Suprapubic skin (tissue), 4 donors: ENCODE results near the gene ZFR2. TPM values are rescaled to one million over a fixed set of nuclear protein-coding genes. Genes with fewer than 3 reads are reported as not detected.
A peak's percentile ranks its signal among the peaks of the same experiment; 100 is the strongest.

Experiments
- DNase-seq, 2 donors: peaks; one replicate each; pipeline ENCODE4 v3.0.0-alpha.2; 2019; ENCODE audit warnings: low spot score in 2 of 2
- H3K27ac ChIP-seq: fragments of 200-600 bp; sonication (generic); one replicate; pipeline ENCODE4 v1.5.1; 2019
- H3K27me3 ChIP-seq: fragments of 200-600 bp; sonication (generic); one replicate; pipeline ENCODE4 v1.5.1; 2019
- H3K36me3 ChIP-seq: fragments of 200-600 bp; sonication (generic); one replicate; pipeline ENCODE4 v1.5.1; 2019
- H3K4me1 ChIP-seq: fragments of 200-600 bp; sonication (generic); one replicate; pipeline ENCODE4 v1.5.1; 2019
- H3K4me3 ChIP-seq: fragments of 200-600 bp; sonication (generic); one replicate; pipeline ENCODE4 v1.5.1; 2019; ENCODE audit warnings: mild to moderate bottlenecking
- H3K9me3 ChIP-seq: fragments of 200-600 bp; sonication (generic); one replicate; pipeline ENCODE4 v1.5.1; 2019
- CTCF ChIP-seq, 2 donors: fragments of 200-600 bp in 1 of 2; fragments of 450-650 bp in 1 of 2; sonication (generic) in 1 of 2; IDR thresholded peaks; one replicate each; pipeline ENCODE4 v1.5.1; 2016 to 2019; ENCODE audit warnings: antibody characterized with exemption in 2 of 2, mild to moderate bottlenecking in 1 of 2, moderate library complexity in 1 of 2
- EP300 ChIP-seq: sonication (generic); formaldehyde crosslinking; IDR thresholded peaks from one replicate; pipeline ENCODE4 v1.6.1; 2017; ENCODE audit warnings: antibody characterized with exemption
- POLR2A ChIP-seq, 2 donors: fragments of 450-650 bp; IDR thresholded peaks; one replicate each; pipeline ENCODE4 v1.6.1; 2017; ENCODE audit warnings: antibody characterized with exemption in 2 of 2, mild to moderate bottlenecking in 2 of 2, moderate library complexity in 2 of 2
- POLR2AphosphoS5 ChIP-seq, 3 donors: sonication (generic); formaldehyde crosslinking; IDR thresholded peaks; one replicate each; pipeline ENCODE4 v1.6.1; 2017; ENCODE audit warnings: antibody characterized with exemption in 3 of 3
- WGBS: methylation state at CpG from one replicate; pipeline ENCODE4 v1.1.5; 2018; 5-methylcytosine and 5-hydroxymethylcytosine counted together
- total RNA-seq, 4 donors: library from RNA; depleted of rRNA; stranded (reverse); fragments of >200 nt; gene quantifications; one replicate each; pipeline ENCODE4 v1.1.0, GENCODE V29; 2016

ZFR2 gene
- total RNA-seq, 4 donors from 2014 or later = 2.5 to 4.8 TPM; not detected in 2

GRCh38 chr19:3803986-3804385 lies 64.9 kb downstream of the ZFR2 start:
- Histone ChIP-seq H3K27ac (no peak overlapping the region), H3K27me3 (peaks cover 48% of the 10 kb centered on the region), H3K36me3 (no peaks in the 10 kb centered on the region), H3K4me1 (peaks cover 19% of the 10 kb centered on the region), H3K4me3 (no peak overlapping the region), H3K9me3 (no peaks in the 10 kb centered on the region)
- TF ChIP-seq POLR2AphosphoS5 (IDR thresholded peaks at IDR 0.05) (no peak), EP300 (no peak), CTCF (IDR thresholded peaks at IDR 0.05) (no peak), POLR2A (IDR thresholded peaks at IDR 0.05) (no peak)
- DNase-seq = no peak
- WGBS = 64% methylated on average over 10 of the region's 10 CpGs

GRCh38 chr19:3803114-3803888 lies 65.5 kb downstream of the ZFR2 start:
- WGBS = 85% methylated on average over 18 of the region's 24 CpGs
- Histone ChIP-seq H3K27ac (no peak overlapping the region), H3K4me3 (no peak overlapping the region), H3K36me3 (no peaks in the 10 kb centered on the region), H3K9me3 (no peaks in the 10 kb centered on the region), H3K4me1 (peaks cover 15% of the 10 kb centered on the region), H3K27me3 (peaks cover 48% of the 10 kb centered on the region)
- no peak for DNase-seq
- TF ChIP-seq POLR2A (IDR thresholded peaks at IDR 0.05) = no peak
- no peak for TF ChIP-seq CTCF (IDR thresholded peaks at IDR 0.05)
- TF ChIP-seq POLR2AphosphoS5 (IDR thresholded peaks at IDR 0.05) = no peak

- TF ChIP-seq POLR2AphosphoS5 (IDR thresholded peaks at IDR 0.05) (no peak), POLR2A (IDR thresholded peaks at IDR 0.05) (no peak), CTCF (IDR thresholded peaks at IDR 0.05) (no peak), EP300 (no peak)
- no peak for DNase-seq
- peak overlapping the region; percentile 39 for H3K4me3 ChIP-seq
- 8% methylated on average over 13 of the region's 46 CpGs for WGBS
- peaks cover 4% of the 10 kb centered on the region for H3K9me3 ChIP-seq
- H3K36me3 ChIP-seq = no peaks in the 10 kb centered on the region
- peaks cover 14% of the 10 kb centered on the region for H3K4me1 ChIP-seq
- no peak overlapping the region for H3K27ac ChIP-seq
- peaks cover 48% of the 10 kb centered on the region for H3K27me3 ChIP-seq
Observed at GRCh38 chr19:3801412-3802096, 67.3 kb downstream of the ZFR2 start.

GRCh38 chr19:3800996-3801395 lies 67.8 kb downstream of the ZFR2 start:
- H3K36me3 ChIP-seq = no peaks in the 10 kb centered on the region
- peaks cover 14% of the 10 kb centered on the region for H3K4me1 ChIP-seq
- H3K27ac ChIP-seq = no peak overlapping the region
- TF ChIP-seq EP300 = no peak
- TF ChIP-seq POLR2AphosphoS5 (IDR thresholded peaks at IDR 0.05) = no peak
- no peak for TF ChIP-seq CTCF (IDR thresholded peaks at IDR 0.05)
- no peak for TF ChIP-seq POLR2A (IDR thresholded peaks at IDR 0.05)
- H3K27me3 ChIP-seq = peaks cover 48% of the 10 kb centered on the region
- DNase-seq = no peak
- H3K4me3 ChIP-seq = peak overlapping the region; percentile 39
- peaks cover 4% of the 10 kb centered on the region for H3K9me3 ChIP-seq
- 36% methylated on average over 21 of the region's 21 CpGs for WGBS

GRCh38 chr19:3798137-3798536 lies 70.7 kb downstream of the ZFR2 start:
- H3K27me3 ChIP-seq = peaks cover 37% of the 10 kb centered on the region
- H3K36me3 ChIP-seq = no peaks in the 10 kb centered on the region
- DNase-seq = no peak
- TF ChIP-seq POLR2A (IDR thresholded peaks at IDR 0.05) (no peak), CTCF (IDR thresholded peaks at IDR 0.05) (no peak)
- H3K4me1 ChIP-seq = peaks cover 14% of the 10 kb centered on the region
- H3K27ac ChIP-seq = no peak overlapping the region
- H3K4me3 ChIP-seq = no peak overlapping the region
- peaks cover 4% of the 10 kb centered on the region for H3K9me3 ChIP-seq
- 56% methylated on average over 6 of the region's 6 CpGs for WGBS
